CD4-positive, alpha-beta T cell (primary cell): Measurements from ENCODE around the gene TAF4B. TPM values are rescaled to one million over a fixed set of nuclear protein-coding genes. Genes with fewer than 3 reads are reported as not detected.
"Not testable (repeated sequence)": the region's sequence is repeated elsewhere in the genome, so short reads cannot be mapped to it uniquely, and the experiment has no call there.

ENCODE experiments used
- ATAC-seq: fragments of 200-7000 bp; cut with Tn5 transposase; one replicate; pipeline ENCODE4 v1.10.0; 2022; ENCODE audit warnings: mild to moderate bottlenecking; ENCODE audit not compliant: poor library complexity
- CTCF ChIA-PET: fragments of 350-600 bp; sonication (Branson Sonifier 250); formaldehyde crosslinking; loops from one replicate; lab custom pipeline; 2021; ENCODE audit warnings: antibody characterized with exemption, inconsistent platforms; lab: Charles Lee
- POLR2A ChIA-PET: fragments of 350-600 bp; sonication (Branson Sonifier 250); formaldehyde crosslinking; loops from one replicate; lab custom pipeline; 2021; ENCODE audit warnings: antibody characterized with exemption, inconsistent platforms; lab: Charles Lee
- DNase-seq, 14 experiments: peaks; one replicate each; pipeline ENCODE4 v3.0.0-alpha.2; 2013 to 2020; ENCODE audit warnings: mixed read lengths in 2 of 14
- H3K27ac ChIP-seq, 2 donors: one replicate each; pipeline versions ENCODE4 v1.5.1 to v1.7.0; 2013; ENCODE audit warnings: low read length in 2 of 2, low read depth in 1 of 2, mild to moderate bottlenecking in 1 of 2
- H3K27me3 ChIP-seq, 2 experiments: 1 replicate in 1 of 2; 2 replicates in 1 of 2; pipeline versions ENCODE4 v1.6.1 to v1.7.0; 2013; ENCODE audit warnings: low read length in 2 of 2, control low read depth in 1 of 2, mild to moderate bottlenecking in 1 of 2, moderate library complexity in 1 of 2; ENCODE audit not compliant: insufficient read depth in 2 of 2, control insufficient read depth in 1 of 2
- H3K36me3 ChIP-seq: one replicate; pipeline ENCODE4 v1.6.1; 2013; ENCODE audit warnings: low read length, control low read depth; ENCODE audit not compliant: insufficient read depth
- H3K4me1 ChIP-seq: one replicate; pipeline ENCODE4 v1.6.1; 2013; ENCODE audit warnings: low read length, control low read depth; ENCODE audit not compliant: insufficient read depth
- H3K4me3 ChIP-seq: one replicate; pipeline ENCODE4 v1.5.1; 2013; ENCODE audit warnings: mild to moderate bottlenecking, low read length, moderate library complexity
- H3K9me3 ChIP-seq, 2 experiments: 1 replicate in 1 of 2; 2 replicates in 1 of 2; pipeline versions ENCODE4 v1.6.1 to v1.7.0; 2013; ENCODE audit warnings: low read length in 2 of 2, mild to moderate bottlenecking in 2 of 2, control low read depth in 1 of 2, moderate library complexity in 1 of 2; ENCODE audit not compliant: control insufficient read depth in 1 of 2, insufficient read depth in 1 of 2
- H3K27ac Mint-ChIP-seq: one replicate; pipeline ENCODE4 v1.8.0; 2020; ENCODE audit warnings: mixed read lengths
- H3K27me3 Mint-ChIP-seq: one replicate; pipeline ENCODE4 v1.8.0; 2021; ENCODE audit warnings: mixed read lengths
- H3K36me3 Mint-ChIP-seq: one replicate; pipeline ENCODE4 v1.8.0; 2021; ENCODE audit warnings: low read depth, mixed read lengths
- H3K4me1 Mint-ChIP-seq: one replicate; pipeline ENCODE4 v1.8.0; 2021; ENCODE audit warnings: low read depth, mixed read lengths
- H3K4me3 Mint-ChIP-seq: one replicate; pipeline ENCODE4 v1.8.0; 2020; ENCODE audit warnings: mild to moderate bottlenecking, mixed read lengths
- H3K9me3 Mint-ChIP-seq: one replicate; pipeline ENCODE4 v1.8.0; 2020; ENCODE audit warnings: mixed read lengths
- intact Hi-C, 2 experiments: fragments of 100-400 bp; cut with DNase I in 1 of 2; cut with micrococcal nuclease in 1 of 2; formaldehyde crosslinking; loops; one replicate each; pipeline versions ENCODE4 v1.15.1 to v1.9.0; 2023 to 2025; cut with DNase I, micrococcal nuclease
- total RNA-seq, 174 experiments: library from RNA in 2 of 174; stranded (reverse) in 2 of 174; gene quantifications; one replicate each; pipeline ENCODE4 v1.2.3 and lab custom pipeline; 2021 to 2026
- TF ChIP-seq, protein P1 (sequence below): fragments of 200-600 bp; IDR thresholded peaks from one replicate; pipeline ENCODE4 v1.8.0; 2022; ENCODE audit warnings: antibody characterized with exemption, mild to moderate bottlenecking

Gene TAF4B
- total RNA-seq, 2 experiments from 2014 or later = 13.7 to 14.1 TPM

DNA sequence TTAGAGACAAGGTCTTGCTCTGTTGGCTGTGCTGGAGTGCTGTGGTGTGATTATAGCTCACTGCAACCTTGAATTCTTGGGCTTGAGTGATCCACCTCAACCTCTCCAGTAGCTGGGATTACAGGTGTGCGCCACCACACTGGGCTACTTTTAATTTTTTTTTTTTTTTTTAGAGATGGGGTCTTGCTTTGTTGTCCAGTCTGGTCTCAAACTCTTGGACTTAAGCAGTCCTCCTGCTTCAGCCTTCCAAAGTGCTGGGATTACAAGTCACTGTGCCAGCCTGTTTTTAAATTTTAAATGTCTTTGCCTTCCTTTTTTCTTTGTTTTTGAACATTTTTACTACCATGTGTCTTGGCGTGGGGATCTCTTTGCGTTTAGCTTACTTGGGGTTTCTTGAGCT, 32.5 kb downstream of the TAF4B start:
- CTCF ChIA-PET = interaction anchor here (0.7 kb wide), 1 partner anchor 98 kb away, joined by 3 read pairs; no protein-coding TSS in a partner anchor
- no peaks in the 10 kb centered on the region for H3K27me3 Mint-ChIP-seq
- H3K4me3 ChIP-seq = no peak overlapping the region
- POLR2A ChIA-PET = no interaction called here
- ATAC-seq = no peak
- no peaks in the 10 kb centered on the region for H3K36me3 ChIP-seq
- no peak overlapping the region for H3K27ac ChIP-seq
- no peak overlapping the region for H3K27ac Mint-ChIP-seq
- peaks cover 8% of the 10 kb centered on the region for H3K36me3 Mint-ChIP-seq
- peaks cover 35% of the 10 kb centered on the region for H3K4me1 Mint-ChIP-seq
- TF ChIP-seq, protein P1, sequence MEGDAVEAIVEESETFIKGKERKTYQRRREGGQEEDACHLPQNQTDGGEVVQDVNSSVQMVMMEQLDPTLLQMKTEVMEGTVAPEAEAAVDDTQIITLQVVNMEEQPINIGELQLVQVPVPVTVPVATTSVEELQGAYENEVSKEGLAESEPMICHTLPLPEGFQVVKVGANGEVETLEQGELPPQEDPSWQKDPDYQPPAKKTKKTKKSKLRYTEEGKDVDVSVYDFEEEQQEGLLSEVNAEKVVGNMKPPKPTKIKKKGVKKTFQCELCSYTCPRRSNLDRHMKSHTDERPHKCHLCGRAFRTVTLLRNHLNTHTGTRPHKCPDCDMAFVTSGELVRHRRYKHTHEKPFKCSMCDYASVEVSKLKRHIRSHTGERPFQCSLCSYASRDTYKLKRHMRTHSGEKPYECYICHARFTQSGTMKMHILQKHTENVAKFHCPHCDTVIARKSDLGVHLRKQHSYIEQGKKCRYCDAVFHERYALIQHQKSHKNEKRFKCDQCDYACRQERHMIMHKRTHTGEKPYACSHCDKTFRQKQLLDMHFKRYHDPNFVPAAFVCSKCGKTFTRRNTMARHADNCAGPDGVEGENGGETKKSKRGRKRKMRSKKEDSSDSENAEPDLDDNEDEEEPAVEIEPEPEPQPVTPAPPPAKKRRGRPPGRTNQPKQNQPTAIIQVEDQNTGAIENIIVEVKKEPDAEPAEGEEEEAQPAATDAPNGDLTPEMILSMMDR = no peak
- intact Hi-C loops = loop anchor here in 1 of 2 experiments (5.0 kb wide), 1 partner anchor 41 kb away; no protein-coding TSS in a partner anchor
- peaks cover 0 to 7% of the 10 kb centered on the region in 2 experiments for H3K9me3 ChIP-seq
- no peaks in the 10 kb centered on the region for H3K27me3 ChIP-seq
- no peaks in the 10 kb centered on the region for H3K9me3 Mint-ChIP-seq
- H3K4me1 ChIP-seq = no peaks in the 10 kb centered on the region
- DNase-seq = no peak
- H3K4me3 Mint-ChIP-seq = no peak overlapping the region

DNA sequence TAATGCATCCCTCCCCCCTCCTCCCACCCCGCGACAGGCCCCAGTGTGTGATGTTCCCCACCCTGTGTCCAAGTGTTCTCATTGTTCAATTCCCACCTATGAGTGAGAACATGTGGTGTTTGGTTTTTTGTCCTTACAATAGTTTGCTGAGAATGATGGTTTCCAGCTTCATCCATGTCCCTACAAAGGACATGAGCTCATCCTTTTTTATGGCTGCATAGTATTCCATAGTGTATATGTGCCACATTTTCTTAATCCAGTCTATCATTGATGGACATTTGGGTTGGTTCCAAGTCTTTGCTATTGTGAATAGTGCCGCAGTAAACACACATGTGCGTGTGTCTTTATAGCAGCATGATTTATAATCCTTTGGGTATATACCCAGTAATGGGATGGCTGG, 33.2 kb downstream of the TAF4B start:
- H3K27me3 ChIP-seq, DNase-seq, ATAC-seq, H3K27ac Mint-ChIP-seq, H3K27me3 Mint-ChIP-seq, H3K4me3 ChIP-seq, H3K4me3 Mint-ChIP-seq, H3K4me1 ChIP-seq, H3K27ac ChIP-seq, H3K36me3 ChIP-seq, CTCF ChIA-PET, POLR2A ChIA-PET, H3K9me3 ChIP-seq, H3K36me3 Mint-ChIP-seq, H3K9me3 Mint-ChIP-seq: not testable (repeated sequence)
- intact Hi-C loops = loop anchor here in 1 of 2 experiments (5.0 kb wide), 1 partner anchor 42 kb away; no protein-coding TSS in a partner anchor
- peaks cover 35% of the 10 kb centered on the region for H3K4me1 Mint-ChIP-seq

DNA sequence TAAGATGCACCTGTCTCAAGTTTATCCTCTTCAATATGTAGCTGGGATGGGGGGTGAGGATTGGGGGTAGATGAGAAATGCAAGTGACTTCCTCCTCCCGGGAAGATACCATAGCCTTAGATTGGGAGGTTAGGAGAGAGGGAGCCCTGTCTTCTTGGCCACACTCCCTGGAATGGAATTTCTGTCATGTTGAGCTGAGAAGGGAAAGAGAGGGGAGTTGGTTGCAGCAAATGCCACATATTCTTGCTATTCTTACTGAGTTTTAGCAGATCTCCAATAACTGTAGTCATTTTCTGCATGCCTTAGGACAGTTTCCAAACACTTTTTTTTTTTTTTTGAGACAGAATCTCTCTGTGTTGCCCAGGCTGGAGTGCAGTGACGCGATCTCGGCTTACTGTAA, 35.9 kb downstream of the TAF4B start:
- H3K9me3 Mint-ChIP-seq = no peaks in the 10 kb centered on the region
- Histone ChIP-seq H3K36me3 (no peaks in the 10 kb centered on the region), H3K9me3 (peaks cover 0 to 7% of the 10 kb centered on the region in 2 experiments), H3K27me3 (no peaks in the 10 kb centered on the region), H3K4me1 (no peaks in the 10 kb centered on the region), H3K27ac (no peak overlapping the region), H3K4me3 (no peak overlapping the region)
- DNase-seq (no peak), ATAC-seq (no peak)
- ChIA-PET CTCF (no interaction called here), POLR2A (no interaction called here)
- peaks cover 12% of the 10 kb centered on the region for H3K36me3 Mint-ChIP-seq
- H3K27me3 Mint-ChIP-seq = no peaks in the 10 kb centered on the region
- intact Hi-C loops = no loop called here
- TF ChIP-seq, protein P1 = no peak
- no peak overlapping the region for H3K27ac Mint-ChIP-seq
- H3K4me3 Mint-ChIP-seq = no peak overlapping the region
- peaks cover 18% of the 10 kb centered on the region for H3K4me1 Mint-ChIP-seq

DNA sequence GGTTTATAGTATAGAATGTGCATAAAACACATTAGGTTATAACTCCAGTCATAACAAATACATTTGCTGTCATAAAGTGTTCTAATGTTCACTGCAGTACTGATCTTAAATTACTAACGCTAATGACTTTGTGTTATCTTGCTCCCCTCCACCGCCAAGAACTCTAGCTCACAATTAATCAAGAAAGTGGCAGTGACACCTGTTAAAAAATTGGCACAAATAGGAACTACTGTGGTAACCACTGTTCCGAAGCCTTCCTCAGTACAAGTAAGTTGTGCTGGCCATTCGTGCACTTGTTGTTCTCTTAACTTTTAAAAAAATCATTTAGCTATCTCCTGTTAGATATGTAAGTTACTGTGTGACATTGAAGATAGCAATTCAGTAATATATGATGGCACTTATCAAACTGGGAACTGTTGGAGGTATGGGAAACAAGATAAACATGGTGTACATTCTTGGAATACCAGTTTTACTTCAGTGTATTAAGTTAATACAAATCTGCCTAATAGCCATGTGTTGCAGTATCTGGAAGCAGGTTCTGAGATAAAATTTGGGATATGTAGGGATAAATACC, 41.2 kb downstream of the TAF4B start:
- no peaks in the 10 kb centered on the region for H3K27me3 ChIP-seq
- ATAC-seq = no peak
- H3K27ac ChIP-seq = no peak overlapping the region
- ChIA-PET POLR2A (no interaction called here), CTCF (no interaction called here)
- peaks cover 6% of the 10 kb centered on the region for H3K4me1 Mint-ChIP-seq
- H3K4me1 ChIP-seq = no peaks in the 10 kb centered on the region
- TF ChIP-seq, protein P1 = no peak
- no peak overlapping the region for H3K4me3 ChIP-seq
- no peak overlapping the region for H3K27ac Mint-ChIP-seq
- intact Hi-C loops = no loop called here
- H3K36me3 Mint-ChIP-seq = peaks cover 51% of the 10 kb centered on the region
- H3K9me3 Mint-ChIP-seq = no peaks in the 10 kb centered on the region
- no peaks in the 10 kb centered on the region for H3K9me3 ChIP-seq
- no peak for DNase-seq
- H3K4me3 Mint-ChIP-seq = no peak overlapping the region
- H3K36me3 ChIP-seq = peaks cover 16% of the 10 kb centered on the region
- no peaks in the 10 kb centered on the region for H3K27me3 Mint-ChIP-seq
